NCI-H446 (cell line): ENCODE data around the gene NTN4.
A peak's percentile ranks its signal among the peaks of the same experiment; 100 is the strongest.
"Not testable (repeated sequence)": the region's sequence is repeated elsewhere in the genome, so short reads cannot be mapped to it uniquely, and the experiment has no call there.

Experiments
- DNase-seq, 2 experiments: peaks; one replicate each; lab custom pipeline; 2025; lab: John Stamatoyannopoulos, UW

Gene NTN4

DNA sequence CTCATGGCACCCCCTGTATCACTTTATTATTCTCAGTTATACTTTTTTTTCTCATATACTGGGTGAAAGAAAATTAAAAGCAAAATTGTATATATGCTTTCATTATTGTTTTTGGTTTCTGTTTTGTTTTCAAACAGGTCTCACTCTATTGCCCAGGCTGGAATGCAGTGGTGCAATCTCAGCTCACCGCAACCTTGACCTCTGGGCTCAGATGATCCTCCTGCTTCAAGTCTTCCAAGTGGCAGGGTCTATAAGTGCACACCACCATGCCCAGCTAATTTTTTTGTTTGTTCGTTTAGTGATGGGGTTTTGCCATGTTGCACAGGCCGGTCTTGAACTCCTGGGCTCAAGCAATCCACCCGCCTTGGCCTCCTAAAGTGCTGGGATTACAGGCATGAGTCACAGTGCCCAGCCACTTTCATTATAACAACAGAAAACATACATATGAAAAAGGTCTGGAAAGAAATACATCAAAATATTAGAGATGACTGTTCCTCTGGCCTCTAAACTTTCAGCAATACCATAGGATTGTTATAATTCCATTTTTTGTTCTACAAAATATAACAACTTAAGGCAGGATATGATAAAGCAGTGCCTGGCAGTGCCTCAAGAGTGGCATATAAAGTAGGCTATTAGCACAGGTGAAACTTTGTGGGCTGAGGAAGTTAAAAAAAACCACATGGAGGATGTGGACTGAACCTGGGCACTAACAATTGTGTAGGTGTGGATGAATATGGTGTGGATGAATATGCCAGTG lies 5.8 kb upstream of the NTN4 start:
- DNase-seq: no peak

DNA sequence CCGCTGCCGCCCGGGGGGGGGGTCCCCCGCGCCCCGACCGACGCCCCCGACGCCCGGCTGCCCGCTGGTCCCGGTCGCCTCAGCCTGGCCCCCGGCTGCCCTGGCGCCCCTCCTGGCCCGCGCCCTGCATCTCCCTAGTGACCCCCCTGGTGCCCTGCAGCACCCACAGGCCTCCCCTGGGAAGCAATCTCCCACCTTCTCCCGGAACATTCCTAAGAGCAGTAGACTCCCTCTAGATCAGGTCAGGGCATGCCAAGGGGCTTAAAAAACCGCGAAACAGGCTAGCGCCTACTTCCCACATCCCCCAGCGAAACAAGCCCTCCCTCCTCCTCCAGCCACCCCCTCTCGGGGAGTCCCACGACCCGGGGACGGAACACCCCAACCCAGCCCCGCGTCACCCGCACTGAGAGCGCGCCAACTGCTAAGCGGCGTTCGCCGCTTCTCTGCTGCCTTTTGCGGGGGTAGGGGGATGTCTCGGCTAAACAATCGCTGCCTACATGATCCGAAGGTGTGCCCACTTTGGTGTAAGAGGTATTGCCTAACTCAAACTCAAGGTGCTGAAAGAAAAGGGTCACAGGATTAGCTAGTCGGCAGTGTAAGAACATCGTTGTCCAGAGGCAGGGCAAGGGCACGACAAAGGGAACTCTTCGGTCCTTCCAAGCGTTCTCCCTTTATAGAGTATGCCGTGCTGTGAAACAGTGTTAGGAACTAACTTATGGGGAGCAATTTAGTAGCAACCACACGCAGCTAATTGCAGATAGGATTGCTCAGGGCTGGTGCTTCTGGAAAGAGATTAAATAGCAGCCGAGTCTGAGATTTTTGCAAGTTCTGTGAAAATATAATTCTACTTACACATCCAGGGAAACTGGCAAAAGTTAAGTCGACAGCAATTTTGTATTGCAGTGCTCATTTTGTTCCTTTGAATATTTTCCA lies 619 bp upstream of the NTN4 start:
- no peak for DNase-seq

DNA sequence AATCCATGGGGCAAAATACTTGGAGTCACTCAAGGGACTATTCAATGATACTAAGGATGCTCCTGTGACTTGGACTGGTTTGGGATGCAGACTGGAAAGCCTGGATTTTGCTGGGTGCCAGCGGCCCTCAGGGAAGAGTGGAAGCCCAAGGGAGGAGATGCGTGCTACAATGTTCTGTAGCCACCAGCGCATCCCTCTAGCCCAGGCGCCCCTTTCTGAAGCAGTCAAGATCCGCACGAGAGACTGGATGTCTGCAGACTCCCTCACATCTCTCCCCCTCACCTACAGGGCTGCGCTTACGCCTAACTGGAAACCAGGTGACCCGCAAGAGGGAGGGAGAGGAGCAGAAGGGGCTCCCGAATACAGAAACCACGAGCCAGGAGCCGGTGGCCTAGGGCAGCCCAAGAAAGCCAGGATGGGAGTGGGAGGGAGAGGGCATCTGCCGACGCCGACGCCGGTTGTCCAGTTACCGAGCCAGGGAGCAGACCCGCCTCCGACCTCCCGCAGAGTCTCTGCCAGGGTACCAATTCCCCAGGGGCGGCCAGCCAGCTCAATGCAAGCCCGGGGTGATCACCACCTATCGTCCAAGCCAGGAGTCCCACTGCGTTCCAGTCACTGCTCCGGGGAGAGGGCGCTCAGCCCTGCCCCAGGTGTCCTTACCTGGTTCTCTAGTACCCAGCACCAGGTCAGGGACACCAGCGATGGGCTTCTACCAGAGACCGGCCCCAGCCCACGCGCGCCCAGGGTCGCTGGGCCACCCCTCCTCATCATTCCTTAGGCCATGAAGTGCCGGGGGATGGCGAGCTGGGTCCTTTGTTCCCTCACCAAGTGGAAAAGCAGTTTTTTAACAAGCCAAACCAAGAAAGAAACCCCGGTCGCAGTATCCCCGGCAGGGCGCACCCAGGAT lies 1.2 kb downstream of the NTN4 start:
- no peak for DNase-seq

DNA sequence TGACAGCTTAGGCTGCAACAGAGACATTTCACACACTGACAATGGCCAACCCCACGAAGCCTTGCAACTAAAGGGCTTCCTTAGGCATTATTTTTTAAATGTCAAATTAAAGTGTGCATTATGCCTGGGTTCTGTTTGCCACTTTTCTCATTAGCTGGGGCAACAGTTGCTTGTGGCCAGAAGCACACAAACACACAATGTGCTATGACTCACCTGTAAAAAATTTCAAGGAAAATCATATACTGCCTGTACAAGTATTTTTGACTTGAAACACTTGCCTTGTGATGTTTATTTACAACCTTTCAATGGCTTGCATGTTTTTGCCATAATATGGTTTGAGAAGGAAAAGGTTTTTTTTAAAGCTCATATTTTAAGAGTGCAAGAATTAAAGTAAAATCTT lies 1.9 kb downstream of the NTN4 start:
- no peak for DNase-seq

DNA sequence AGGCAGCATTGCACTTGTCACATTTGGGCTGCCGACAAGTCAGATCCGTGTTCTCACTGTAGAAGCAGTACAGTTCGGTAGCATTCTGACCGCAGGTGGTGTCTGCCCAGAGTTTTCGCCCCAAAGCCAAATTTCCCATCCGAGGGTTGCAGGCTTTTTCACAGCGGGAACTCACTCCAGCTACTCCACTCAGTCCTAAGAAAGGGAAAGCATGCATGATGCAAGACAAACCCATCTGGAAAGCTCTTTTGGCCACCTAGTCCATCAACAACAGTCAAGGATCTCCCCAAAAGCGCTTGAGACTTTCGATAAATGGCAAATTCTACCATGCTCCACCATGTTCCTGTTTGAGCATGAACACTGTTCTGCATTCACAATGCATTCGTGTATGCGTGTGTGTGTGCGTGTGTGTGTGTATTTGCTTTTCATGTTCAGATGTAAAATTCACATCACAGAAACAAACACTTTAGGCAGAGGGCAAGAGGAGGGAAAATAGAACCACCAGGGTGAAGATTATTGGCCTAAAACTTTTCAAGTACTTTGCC lies 3.2 kb downstream of the NTN4 start:
- no peak for DNase-seq

DNA sequence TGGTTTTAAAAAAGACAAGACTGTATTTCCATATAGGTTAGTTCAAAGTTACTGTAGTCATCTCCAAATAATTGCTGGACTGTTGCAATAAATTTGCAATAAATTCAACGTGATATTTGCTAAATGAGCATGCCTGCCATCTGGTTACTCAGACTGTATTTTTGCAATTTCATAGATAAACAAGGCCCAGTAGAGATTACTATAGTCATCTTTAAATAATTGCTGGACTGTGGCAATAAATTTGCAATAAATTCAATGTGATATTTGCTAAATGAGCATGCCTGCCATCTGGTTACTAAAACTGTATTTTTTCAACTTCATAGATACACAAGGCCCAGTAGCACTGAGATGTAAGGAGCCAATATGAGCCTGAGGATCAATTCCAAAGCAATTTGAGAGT lies 5.6 kb downstream of the NTN4 start:
- peak in 1 of 2 experiments; percentile 45 for DNase-seq

DNA sequence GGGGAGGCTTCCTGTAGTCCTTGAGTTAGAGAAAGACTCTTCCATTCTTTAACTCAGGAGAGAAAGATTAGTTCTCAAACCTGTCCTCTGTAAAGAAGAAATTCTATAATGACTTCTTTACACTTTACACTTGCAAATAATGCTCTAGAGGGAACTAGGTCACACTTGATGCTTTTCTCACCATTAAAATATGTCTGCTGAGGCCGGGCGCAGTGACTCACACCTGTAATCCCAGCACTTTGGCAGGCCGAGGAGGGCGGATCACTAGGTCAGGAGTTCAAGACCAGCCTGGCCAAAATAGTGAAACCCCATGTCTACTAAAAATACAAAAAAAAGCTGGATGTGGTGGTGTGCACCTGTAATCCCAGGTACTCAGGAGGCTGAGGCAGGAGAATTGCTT lies 6.3 kb downstream of the NTN4 start:
- DNase-seq: no peak

DNA sequence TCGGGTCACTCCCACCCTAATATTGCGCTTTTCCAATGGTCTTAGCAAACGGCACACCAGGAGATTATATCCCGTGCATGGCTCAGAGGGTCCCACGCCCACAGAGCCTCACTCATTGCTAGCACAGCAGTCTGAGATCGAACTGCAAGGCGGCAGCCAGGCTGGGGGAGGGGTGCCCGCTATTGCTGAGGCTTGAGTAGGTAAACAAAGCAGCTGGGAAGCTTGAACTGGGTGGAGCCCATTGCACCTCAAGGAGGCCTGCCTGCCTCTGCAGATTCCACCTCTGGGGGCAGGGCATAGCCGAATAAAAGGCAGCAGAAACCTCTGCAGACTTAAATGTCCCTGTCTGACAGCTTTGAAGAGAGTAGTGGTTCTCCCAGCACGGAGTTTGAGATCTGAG lies 15.1 kb downstream of the NTN4 start:
- not testable (repeated sequence) for DNase-seq

DNA sequence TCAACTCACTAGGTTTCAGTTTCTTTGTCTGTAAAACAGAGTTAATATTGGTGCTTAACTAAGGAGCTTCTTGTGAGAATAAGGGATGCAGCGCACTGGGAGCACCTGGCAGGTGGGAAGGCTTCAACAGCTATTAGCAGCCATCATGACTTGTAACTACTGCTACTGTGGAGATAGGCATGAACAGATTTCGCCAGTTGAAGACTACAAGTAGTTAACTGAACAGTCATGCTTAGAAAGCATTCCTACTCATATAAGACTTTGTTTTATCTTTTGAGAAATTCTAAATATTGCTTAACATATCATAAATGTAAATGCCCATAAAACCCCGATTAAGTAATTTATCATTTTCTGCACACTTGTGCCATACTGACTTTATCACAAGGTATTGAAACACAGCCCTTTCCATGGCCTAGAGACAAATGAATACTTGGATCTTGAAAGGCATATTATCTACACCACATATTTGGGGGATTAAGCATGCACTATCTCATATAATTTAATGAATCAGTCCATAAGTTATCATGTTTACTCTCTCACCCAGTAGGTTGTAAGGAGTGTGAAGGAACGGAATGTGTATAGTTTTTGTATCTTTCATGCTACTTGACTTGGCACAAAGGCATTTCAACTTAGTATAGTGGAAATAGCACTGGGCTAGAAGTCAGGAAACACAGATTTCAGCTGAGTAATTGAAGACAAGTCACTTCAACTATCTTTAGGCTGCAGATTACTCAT lies 16.1 kb downstream of the NTN4 start:
- DNase-seq: no peak

DNA sequence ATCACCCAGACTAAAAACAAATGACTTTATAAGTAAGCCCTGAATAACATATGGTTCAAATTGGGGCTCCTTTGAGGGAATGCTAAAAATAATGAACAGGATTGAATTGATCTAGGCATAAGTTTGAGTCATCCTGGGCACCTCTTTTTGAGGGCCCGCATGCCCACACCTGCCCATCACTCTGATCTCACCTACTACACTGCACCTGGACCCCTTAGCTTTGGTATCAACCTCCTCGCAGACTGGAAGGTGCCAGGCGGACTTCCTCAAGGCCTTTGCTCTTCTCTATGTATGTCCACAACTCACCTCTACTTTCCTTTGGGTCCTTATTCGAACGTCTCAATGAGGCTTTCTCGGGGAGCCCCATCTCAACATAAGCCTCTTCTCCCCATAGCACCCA lies 17.2 kb downstream of the NTN4 start:
- DNase-seq: no peak

DNA sequence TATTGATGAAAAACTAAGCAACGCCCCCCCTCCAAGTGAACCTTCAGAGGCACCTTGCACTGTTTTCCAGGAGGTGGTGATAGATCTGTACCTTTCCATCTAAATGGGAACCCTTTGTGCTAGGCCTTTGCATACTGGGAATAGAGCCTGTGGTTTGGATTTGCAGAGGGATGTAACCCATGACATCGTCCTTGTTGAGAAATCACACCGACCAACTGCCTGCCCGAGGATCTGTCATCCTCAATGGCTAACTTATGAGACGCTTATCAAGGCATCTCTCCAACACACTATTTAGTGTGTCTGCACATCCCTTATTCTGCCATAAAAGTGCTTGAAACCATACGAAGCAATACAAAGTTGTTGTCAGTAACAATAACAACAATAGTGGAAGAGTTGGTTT lies 22.9 kb downstream of the NTN4 start:
- no peak for DNase-seq

DNA sequence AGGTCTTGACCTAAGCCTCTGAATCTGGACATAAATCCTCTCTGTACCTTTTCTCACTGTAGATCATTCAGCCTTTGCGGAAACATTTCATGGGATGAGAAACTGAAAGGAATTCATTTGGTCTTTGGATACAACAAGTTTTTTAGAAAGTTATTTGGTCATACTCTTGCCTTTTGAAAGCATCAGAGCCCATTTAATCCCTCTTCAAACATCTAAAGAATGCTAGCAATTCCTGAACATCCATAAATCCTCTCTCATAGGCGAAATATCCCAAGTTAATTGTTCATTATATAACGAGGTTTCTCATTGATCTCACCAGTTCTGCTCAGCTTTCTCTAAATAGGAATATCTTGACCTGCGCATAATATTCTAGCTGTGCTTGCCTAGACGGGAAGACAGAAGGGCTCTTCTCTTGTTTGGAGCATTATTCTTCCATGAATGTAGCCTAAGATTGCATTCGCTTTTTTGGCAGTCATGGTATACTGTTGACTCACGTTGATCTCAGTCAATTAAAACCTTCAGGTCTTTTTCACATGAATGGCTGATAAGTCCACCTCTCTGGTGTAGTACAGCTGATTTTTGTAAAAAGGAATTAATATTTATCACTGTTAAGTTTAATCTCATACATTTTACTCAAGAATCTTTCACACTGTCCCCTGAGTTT lies 24.1 kb downstream of the NTN4 start:
- no peak for DNase-seq

DNA sequence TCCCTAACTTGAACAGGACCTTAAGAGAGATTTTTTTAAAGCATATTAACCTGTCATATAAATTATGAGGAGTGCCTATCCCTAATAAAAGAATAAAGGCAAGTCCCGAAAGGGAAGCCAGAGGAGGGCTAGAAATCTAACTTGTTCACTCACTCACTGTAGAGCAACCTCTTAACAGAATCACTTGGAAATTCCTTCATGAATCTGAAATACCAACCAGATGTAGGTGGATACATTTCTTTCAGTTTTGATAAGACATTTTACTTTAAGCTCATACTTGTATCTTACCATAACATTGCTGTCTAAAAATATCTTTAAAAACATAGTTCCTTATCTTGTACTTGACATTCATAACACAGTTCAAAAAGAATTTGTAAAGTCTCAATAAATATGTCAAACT lies 25.7 kb downstream of the NTN4 start:
- DNase-seq: no peak

DNA sequence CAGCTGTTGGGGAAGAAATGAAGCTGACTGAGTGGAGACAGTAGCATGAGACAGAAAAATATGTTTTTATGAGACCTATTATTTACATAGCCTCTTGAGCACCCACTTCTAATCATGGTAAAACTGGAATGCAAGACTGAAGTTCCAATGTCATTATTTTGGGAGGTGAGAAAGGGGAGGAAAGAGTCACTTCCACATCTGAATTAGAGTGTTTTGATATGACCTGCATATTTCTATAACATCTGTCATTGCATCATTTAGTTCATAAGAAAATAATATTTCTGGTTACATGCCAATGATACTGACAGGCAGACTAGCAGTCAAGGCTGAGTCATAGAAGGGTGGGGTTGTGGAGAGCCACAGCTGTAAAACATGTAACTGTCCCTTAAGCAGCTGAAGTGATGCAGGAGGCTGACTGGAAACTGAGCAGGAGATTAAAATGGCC lies 26.7 kb downstream of the NTN4 start:
- no peak for DNase-seq

DNA sequence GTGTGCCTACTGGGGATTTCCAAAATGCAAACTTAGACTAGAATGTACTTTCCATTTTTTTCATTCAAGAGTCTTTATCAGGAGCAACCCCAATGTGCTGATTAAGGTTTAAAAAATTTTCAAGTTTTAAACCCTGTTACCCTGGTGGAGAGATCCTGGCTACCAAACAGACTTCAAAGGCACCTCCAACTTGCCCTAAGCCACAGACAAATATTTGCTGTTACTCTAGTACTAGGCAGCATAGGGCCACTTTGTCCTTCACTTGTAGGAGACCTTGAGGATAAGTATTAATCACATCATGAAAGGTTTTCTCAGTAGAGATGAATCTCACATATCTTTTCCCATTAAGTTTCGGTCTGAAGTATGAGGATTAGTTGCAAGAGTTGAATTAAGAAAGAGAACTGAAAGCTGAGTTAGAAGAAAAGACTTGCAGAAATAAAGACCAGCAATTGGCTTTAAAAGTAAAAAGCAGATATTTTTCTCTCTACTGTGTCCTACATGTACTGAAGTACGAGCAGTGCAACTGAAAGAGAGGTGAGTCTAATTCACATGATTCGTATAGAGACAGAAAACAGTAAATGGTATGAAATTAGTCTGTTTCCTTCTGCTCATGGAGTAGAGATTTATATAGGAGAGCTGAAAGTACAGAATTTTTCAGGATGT lies 28.3 kb downstream of the NTN4 start:
- no peak for DNase-seq

DNA sequence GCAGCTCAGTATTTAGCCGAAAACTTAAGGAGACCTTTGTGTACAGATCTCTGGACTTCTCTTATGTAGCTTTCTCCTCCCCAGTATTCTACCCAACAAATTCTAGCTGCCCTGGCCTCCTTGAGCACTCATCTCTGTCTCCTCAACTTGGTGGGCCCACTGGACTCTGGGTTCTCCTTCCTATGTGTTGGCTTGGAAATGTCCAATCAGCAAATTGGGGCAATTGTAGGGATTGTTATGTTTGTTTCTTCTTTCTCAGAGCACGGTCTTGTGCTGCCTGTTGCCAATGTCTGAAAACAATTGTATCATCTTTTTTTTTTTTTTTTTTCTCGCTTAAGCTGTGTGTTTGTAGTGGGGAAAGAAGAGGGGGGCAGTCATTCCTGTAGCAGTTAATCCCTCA lies 30.2 kb downstream of the NTN4 start:
- no peak for DNase-seq

DNA sequence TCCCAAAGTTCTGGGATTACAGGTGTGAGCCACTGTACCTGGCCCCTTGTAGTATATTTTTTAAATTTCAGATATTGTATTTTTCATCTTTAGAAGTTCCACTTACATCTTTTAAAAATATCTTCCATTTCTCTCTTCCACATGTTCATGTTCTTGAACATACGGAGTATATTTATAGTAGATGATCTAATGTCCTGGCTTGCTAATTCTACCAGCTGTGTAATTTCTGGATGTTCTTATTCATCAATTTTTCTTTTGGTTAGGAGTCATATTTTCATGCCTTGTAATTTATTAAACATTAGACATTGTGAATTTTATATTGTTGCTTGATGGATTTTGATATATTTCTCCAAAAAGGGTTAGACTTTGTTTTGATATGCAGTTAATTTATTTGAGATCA lies 30.8 kb downstream of the NTN4 start:
- DNase-seq: no peak

DNA sequence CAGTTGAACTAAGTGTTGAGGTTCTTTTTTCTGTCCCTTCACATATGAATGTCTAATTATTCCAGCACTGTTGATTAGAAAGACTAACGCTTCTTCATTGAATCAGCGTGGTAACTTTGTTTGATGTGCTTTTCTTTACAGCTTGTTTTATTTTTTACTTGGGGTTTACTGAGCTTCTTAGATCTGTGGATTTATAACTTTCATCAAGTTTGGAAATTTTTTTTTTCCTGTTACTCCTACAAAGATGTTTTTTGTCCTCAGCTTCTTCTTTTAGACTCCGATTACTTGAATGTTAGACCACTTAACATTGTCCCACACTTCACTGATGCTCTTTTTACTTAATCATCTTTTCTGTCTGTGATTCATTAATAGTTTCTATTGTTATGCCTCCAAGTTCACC lies 31.5 kb downstream of the NTN4 start:
- DNase-seq: no peak

DNA sequence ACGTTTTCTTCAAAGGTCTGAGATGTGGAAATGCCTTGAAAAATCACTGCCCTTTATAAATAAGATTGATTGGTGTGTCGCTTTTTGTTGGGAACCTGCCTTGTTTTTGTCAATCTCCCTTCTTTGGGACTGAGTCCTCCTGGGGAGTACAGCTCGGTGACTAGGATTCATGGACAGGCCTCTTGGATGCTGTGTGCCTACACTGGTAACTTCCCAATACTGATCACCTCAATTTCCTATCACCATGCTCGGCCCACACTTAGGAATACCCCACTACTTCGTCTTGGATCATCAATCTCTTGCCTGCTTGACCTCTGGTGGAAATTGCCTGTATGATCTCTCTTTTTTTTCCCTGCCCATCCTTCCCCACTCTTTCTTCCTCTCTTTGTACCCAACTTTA lies 34.2 kb downstream of the NTN4 start:
- DNase-seq: no peak

DNA sequence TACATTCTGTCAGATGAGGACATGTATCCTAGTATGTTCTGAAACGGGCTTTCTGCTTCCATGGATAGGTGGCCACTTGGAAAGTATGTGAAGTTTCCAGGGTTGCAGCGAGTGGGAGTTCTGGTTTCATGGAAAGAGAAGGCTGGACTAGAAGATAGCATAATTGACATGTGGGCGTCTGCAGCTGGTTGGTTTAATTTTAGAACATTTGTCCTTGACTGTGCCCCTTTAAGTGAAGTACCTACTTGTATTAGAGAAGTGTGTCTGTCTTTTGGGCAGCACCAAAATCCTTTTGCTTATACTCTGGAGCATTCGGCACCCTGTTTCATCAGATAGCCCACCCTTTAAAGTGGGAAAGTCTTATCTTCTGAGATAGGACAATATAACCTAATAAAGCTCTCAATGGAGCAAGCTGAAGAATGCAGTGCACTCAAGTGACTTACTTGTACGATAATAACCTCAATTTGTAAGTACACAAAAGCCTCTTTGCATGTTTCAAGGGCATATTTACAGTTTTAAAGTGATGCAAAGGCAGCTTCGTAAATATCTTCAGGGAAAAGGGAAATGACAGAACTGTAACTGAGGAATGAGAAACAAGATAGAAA lies 35.2 kb downstream of the NTN4 start:
- DNase-seq: no peak
